ENCODE measurements around the gene MAPK7.

Gene MAPK7

DNA sequence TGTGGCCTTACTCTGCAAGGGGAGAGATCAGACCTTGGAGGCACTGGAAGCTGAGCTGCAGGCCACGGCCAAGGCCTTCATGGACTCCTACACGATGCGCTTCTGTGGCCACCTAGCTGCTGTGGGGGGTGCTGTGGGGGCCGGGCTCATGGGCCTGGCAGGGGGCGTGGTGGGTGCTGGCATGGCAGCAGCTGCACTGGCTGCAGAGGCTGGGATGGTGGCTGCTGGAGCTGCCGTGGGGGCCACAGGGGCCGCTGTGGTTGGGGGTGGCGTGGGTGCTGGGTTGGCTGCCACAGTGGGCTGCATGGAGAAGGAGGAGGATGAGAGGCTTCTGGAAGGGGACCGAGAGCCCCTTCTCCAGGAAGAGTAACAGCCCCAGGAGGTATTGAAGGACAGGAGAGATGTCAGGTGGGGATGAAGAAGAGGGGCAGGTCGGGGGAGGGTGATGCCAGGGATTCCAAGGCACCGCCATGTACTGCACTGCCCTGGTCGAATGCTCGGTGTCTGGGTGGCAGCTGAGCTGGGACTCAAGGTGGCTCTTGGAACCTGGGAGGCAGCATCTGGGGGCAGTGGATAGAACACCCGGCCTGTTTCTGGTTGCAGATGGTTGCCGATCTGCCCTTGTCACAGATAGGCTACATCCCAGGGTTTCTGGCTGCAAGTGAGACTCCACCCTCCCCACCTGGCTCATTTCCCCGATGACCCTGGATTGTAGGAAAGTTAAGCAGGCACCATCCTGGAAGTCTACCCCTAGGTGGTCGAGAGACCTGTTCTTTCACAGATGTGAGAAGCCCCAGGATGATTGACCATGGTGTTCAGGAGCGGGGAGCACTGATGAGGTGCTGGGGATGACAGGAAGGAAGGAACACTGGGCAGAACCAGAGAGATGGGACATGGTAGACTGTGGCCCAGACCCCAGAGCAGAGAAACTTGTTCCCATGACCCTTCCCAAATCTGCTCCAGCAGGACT lies 37.8 kb downstream of the MAPK7 start:
- DNase-seq (ENCODE audit: low read depth, low spot score): no peak

DNA sequence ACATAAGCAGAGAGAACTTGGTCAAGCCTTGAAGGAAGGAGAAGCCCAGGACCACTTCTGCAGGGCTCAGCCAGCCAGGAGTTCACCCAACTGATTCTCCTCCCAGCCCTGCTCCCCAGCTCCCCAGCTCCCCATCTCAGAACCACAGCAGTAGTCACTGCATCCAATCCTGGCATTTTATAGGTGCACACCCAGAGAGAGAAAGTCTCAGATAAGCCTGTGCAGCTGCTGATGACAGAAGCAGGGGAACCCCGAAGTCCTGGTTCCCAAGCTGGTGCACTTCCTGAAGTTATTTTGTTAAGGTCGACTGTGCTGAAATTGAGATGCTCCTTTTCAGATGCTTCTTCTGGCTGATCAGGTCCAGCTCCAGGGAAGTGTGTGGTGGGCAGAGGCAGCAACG lies 39.3 kb downstream of the MAPK7 start:
- DNase-seq (ENCODE audit: low read depth, low spot score): no peak

DNA sequence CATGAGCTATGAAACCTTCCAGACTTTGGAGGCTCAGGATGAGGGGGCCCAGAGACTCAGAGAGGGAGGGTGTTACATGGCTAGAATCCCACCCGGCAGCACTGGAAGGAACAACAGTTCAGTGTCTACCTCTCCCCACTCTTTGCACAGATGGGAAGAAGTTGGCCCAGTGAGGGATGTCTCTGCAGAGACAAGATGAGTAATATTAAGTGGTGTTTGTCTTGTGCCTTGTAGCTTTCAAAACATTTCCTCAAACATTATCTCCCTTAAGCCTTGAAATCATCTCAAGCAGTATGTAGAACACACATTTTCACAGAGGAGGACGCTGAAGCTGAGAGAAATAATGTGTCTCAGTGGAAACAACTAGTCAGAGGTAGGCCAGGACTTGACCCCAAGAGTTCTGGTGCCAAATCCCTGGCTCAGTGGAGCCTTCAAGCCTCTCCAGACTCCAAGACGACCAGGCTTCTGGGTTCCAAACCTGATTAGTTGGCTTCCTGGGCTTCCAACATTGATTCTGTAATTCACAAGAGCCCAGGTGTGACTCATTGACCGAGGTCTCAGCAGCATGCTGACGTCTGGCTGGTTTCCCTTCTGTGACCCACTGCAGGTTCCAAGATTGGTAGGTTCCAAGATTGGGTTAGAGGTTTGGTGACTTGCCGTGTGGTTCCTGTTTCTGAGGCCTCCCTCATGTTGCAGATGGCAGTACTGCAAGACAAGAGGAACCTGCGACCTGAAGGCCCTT lies 40.1 kb downstream of the MAPK7 start:
- no peak for DNase-seq (ENCODE audit: low read depth, low spot score)

DNA sequence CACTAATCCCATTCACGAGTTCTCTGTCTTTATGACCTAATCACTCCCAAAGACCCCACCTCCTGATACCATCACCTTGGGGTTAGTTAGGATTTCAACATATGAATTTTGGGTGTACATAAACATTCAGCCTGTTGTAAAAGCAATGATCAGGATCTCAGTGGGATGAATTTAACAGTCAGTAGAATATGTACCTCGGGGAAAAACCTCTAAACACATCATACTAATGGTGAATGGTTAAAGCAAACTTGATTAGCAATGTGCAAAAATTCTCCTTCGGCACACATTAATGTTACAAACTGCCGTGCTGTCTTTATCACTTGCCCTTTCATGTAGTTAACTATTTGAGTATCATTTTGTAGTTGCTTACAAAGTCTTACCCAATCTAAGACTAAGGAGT lies 42.9 kb downstream of the MAPK7 start:
- no peak for DNase-seq (ENCODE audit: low read depth, low spot score)

DNA sequence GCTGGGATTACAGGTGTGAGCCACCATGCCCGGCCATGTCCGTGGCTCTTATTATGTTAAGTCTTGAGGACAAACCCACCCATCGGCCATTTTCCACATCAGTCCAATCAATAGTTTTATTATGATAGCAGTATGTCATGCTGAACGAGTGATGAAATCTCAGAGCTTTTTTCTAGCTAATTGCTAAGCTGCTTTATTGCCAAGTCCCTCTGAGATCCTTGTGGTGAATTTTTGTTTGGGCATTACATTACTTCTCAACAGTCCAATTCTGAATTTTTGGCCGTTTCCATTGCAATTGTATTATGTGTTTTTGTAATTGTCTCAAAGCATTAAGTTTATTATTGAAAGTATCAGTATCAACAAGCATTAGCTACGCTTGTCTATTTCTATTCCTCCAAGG lies 43.6 kb downstream of the MAPK7 start:
- no peak for DNase-seq (ENCODE audit: low read depth, low spot score)

DNA sequence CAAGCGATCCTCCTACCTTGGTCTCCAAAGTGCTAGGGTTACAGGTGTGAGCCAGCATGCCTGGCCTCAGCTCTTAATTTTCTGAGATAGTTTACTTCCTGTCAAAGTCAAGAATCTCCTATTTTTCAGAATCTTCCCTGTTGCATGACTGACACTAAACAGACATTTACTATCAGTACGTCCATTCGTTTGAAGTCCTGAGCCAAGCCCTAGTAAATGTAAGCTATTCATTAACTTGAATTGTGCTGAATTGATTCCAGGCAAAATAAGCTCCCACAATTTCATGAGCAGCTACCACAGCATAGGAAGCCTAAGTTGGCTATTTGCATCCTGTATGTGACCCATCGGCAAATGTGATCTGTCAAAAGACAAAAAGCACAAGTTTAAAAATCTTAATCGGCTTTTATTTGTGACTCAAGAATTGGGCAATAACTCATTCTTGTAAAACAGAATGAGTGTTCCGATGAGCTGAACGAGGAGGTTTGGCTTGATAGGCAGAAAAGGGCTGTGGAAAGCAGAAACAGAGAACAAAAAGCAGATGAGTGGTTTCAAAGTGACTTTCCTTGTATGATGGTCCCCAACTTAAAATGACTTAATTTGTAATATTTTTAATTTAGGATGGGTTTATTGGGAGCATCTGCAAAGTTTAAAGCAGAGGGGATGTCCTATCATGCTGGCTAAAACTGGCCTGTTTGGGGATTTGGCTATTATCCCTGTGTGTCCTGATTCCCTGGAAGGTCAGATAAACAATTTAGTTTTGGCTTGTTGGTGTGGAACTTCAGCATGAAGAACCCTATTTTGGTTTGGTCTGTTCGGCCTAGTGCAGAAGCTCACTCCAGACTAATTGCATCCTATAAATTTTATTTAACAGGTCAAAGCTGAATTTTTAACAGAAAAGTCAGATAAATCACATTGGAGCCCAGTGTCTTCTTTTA lies 46.9 kb downstream of the MAPK7 start:
- no peak for DNase-seq (ENCODE audit: low read depth, low spot score)

DNA sequence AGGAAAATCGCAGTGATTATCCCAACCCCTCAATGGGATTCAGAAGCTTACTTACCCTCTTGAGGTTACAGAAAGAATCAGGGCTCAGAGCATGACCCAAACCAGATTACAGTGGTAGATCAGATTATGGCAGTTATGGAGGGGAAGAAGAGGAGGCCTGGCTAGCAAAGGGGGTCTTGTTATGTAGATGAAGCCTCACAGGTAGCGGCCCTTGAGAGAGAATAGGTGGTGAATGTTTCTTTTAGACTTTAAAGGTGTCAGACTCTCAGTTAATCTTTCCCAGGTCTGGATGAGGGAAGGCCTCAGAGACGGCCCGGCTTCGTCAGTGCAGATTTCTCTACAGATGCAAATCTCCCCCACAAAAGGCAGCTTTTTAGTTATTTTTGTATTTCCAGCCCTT lies 48.3 kb downstream of the MAPK7 start:
- DNase-seq (ENCODE audit: low read depth, low spot score): no peak

DNA sequence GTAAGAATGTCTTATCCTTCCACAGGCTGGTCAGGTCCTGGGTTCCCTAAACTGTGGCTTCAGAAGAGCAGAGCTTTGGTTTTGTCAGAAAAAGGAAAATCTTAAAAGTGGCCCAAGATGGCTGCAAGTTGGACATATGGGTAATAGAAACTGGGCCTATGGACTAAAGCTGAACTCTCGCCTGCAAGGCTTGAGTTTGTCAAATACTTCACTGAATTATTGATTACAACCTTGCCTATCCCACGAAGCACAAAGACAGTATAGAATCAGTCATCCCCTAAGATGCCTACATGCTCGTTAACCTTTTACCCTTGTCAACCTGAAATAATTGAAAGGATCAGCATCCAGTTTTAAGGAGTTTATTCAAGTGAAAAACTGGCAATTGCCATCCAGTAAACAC lies 53.4 kb downstream of the MAPK7 start:
- no peak for DNase-seq (ENCODE audit: low read depth, low spot score)
